ENCODE measurements around the gene OSBPL7.

OSBPL7 gene

GRCh38 chr17:47846716-47847340 lies 25.2 kb upstream of the OSBPL7 start:
- no peak for DNase-seq

- no peak for DNase-seq
These were observed 24.1 kb upstream of the OSBPL7 start for GRCh38 chr17:47845716-47846075.

- DNase-seq, result peak in 1 of 2 donors; percentile 30
These were observed 23.5 kb upstream of the OSBPL7 start for GRCh38 chr17:47844814-47845715.

GRCh38 chr17:47844227-47844626 lies 22.6 kb upstream of the OSBPL7 start:
- DNase-seq, result no peak

- no peak for DNase-seq
These were observed 21.8 kb upstream of the OSBPL7 start for GRCh38 chr17:47843391-47843730.

GRCh38 chr17:47841488-47842291 lies 20.1 kb upstream of the OSBPL7 start:
- DNase-seq, result no peak

- DNase-seq, result peak; percentile 72 to 94
These were observed 19.3 kb upstream of the OSBPL7 start, which contains the start of gene SCRN2 for GRCh38 chr17:47840742-47841487. SCRN2 (minus strand) TSS chr17:47841273; CDS start chr17:47840843, 430 bp downstream.

GRCh38 chr17:47840001-47840741 lies 18.6 kb upstream of the OSBPL7 start:
- no peak for DNase-seq

- no peak for DNase-seq
These were observed 17.5 kb upstream of the OSBPL7 start for GRCh38 chr17:47839071-47839470.

- no peak for DNase-seq
These were observed 17.0 kb upstream of the OSBPL7 start for GRCh38 chr17:47838636-47839035.

GRCh38 chr17:47837401-47838039 lies 15.9 kb upstream of the OSBPL7 start:
- no peak for DNase-seq

GRCh38 chr17:47836601-47837000 lies 15.0 kb upstream of the OSBPL7 start:
- DNase-seq, result no peak

- no peak for DNase-seq
These were observed 13.2 kb upstream of the OSBPL7 start for GRCh38 chr17:47834756-47835155.

- DNase-seq, result peak; percentile 56 to 62
These were observed 10.3 kb upstream of the OSBPL7 start for GRCh38 chr17:47831934-47832327.

- peak; percentile 88 to 96 for DNase-seq
These were observed 9.7 kb upstream of the OSBPL7 start, which contains the start of the genes LRRC46 and MRPL10 for GRCh38 chr17:47831003-47831933. LRRC46 (plus strand) TSS chr17:47831670; CDS start chr17:47831990, 320 bp downstream. MRPL10 (minus strand) TSS chr17:47831541; CDS start chr17:47831511, 30 bp downstream.

GRCh38 chr17:47830396-47831002 lies 8.9 kb upstream of the OSBPL7 start:
- no peak for DNase-seq

GRCh38 chr17:47829870-47830269 lies 8.3 kb upstream of the OSBPL7 start:
- DNase-seq, result no peak

GRCh38 chr17:47823519-47823918 lies 1.9 kb upstream of the OSBPL7 start:
- DNase-seq, result no peak

- no peak for DNase-seq
These were observed 1.2 kb upstream of the OSBPL7 start for GRCh38 chr17:47822785-47823184.

GRCh38 chr17:47821031-47821423 lies 567 bp downstream of the OSBPL7 start:
- DNase-seq, result no peak

Data from inflammatory macrophage treated with lipopolysaccharide for 1 hour (primary cell).